Esophagus muscularis mucosa (tissue), 3 donors: ENCODE measurements around the gene BLOC1S3.

ENCODE experiments used
- POLR2AphosphoS5 ChIP-seq, 2 donors: sonication (generic); formaldehyde crosslinking; IDR thresholded peaks; one replicate each; pipeline ENCODE4 v1.6.1; 2017; ENCODE audit warnings: antibody characterized with exemption in 2 of 2
- TF ChIP-seq, protein P1 (sequence below), 3 experiments: fragments of 200-600 bp in 2 of 3; fragments of 450-650 bp in 1 of 3; sonication (generic) in 2 of 3; IDR thresholded peaks; one replicate each; pipeline ENCODE4 v1.5.1; 2017 to 2019; ENCODE audit warnings: antibody characterized with exemption in 3 of 3, mild to moderate bottlenecking in 2 of 3, moderate library complexity in 1 of 3

DNA sequence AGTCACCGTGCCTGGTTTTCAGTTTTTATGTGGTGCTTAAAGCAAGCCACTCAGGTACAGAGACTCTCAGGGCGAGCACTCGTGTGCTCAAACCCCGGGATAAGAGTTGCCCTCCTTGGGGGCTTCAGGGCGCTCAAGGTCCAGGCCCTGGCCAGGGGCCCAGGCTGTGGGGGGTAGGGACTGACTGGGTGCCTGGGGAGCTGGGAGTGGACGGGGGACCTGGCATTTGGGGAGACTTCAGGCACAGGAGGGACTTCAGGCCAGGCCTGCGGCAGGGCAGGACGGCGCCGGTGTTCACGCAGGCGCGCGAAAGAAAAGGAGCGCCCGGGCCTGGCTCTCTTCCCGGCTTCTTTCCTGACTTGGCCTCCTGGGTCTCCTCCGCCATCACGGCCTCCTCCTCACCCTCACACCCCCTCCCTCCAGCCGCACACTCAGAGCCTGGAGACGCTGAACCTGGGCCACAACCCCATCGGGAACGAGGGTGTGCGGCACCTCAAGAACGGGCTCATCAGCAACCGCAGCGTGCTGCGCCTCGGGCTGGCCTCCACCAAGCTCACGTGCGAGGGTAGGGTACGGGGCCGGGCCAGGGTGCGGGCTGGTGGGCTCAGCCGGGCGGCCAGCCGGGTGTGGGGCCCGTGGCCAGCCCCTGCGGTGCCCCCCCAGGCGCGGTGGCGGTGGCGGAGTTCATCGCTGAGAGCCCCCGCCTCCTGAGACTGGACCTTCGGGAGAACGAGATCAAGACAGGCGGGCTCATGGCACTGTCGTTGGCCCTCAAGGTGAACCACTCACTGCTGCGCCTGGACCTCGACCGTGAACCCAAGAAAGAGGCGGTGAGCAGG lies 33.9 kb upstream of the BLOC1S3 start:
- no peak for TF ChIP-seq POLR2AphosphoS5 (IDR thresholded peaks at IDR 0.05)
- TF ChIP-seq, protein P1, sequence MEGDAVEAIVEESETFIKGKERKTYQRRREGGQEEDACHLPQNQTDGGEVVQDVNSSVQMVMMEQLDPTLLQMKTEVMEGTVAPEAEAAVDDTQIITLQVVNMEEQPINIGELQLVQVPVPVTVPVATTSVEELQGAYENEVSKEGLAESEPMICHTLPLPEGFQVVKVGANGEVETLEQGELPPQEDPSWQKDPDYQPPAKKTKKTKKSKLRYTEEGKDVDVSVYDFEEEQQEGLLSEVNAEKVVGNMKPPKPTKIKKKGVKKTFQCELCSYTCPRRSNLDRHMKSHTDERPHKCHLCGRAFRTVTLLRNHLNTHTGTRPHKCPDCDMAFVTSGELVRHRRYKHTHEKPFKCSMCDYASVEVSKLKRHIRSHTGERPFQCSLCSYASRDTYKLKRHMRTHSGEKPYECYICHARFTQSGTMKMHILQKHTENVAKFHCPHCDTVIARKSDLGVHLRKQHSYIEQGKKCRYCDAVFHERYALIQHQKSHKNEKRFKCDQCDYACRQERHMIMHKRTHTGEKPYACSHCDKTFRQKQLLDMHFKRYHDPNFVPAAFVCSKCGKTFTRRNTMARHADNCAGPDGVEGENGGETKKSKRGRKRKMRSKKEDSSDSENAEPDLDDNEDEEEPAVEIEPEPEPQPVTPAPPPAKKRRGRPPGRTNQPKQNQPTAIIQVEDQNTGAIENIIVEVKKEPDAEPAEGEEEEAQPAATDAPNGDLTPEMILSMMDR (IDR thresholded peaks at IDR 0.05) = no peak
